ENCODE measurements around the gene ELMO1.

Gene ELMO1

DNA sequence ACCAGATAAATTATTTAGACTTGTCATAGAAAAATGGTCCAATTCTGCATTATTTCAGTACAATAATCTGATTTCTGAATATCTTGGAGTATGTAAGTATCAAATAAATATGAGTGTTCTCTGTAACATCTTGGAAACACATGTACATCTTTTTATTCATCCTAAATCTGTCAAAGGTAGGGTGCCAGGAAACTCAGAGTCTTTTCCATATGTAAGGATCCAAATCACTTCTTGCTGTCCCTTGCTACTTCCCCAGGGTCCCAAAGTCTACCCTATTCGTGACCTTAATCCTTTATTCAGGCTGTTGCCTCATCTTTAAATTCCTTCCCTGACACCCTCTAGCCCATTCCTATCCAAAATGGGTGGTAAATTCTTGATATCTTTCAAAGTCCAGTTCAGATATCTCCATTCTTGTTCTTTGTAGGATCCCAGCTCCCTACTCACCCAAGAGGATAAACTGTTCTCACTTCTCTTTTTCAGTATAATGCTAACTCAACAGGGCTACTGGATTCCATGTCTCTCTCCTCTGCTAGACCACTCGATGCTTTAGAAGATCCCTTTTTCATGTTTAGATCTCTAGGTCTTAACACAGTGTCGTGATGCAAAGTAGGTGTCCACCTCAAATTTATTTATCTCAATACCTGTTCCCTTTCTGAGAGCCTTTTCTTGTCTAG is 493.1 kb downstream of the ELMO1 start:
- TF ChIP-seq JUND (IDR thresholded peaks at IDR 0.05; ENCODE audit: low read depth): no peak
- in situ Hi-C loops (cut with HindIII; ENCODE audit: low pct_unique_long_range_greater_than_20kb, low sequenced_read_pairs): no loop called here

DNA sequence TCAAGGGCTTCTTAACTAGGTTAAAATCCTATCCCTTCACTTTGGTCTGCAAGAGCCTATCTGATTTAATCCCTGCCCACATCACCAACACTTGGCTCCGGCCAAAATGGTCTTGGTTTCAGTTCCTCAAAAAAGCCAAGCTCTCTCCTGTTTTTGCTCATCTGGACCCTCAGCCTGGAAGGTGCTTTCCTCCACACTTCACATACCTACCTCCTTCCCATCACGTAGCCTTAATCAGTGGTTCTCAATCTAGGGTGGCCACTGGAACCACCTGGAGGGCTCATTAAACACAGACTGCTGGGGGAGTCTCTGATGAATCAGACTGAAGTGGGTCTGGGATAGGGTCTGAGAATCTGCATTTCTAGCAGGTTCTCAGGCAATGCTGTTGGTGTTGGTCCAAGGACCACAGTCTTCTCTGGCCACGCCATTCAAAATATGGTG is 497.4 kb downstream of the ELMO1 start:
- in situ Hi-C loops (cut with HindIII; ENCODE audit: low pct_unique_long_range_greater_than_20kb, low sequenced_read_pairs): no loop called here
- no peak for DNase-seq (ENCODE audit: low read depth in 1 of 2, low spot score in 1 of 2)
- no peak for TF ChIP-seq JUND (IDR thresholded peaks at IDR 0.05; ENCODE audit: low read depth)

More for the DNA sequence above, 493.1 kb downstream of the ELMO1 start:
- DNase-seq (ENCODE audit: low read depth in 1 of 2, low spot score in 1 of 2): no peak

DNA sequence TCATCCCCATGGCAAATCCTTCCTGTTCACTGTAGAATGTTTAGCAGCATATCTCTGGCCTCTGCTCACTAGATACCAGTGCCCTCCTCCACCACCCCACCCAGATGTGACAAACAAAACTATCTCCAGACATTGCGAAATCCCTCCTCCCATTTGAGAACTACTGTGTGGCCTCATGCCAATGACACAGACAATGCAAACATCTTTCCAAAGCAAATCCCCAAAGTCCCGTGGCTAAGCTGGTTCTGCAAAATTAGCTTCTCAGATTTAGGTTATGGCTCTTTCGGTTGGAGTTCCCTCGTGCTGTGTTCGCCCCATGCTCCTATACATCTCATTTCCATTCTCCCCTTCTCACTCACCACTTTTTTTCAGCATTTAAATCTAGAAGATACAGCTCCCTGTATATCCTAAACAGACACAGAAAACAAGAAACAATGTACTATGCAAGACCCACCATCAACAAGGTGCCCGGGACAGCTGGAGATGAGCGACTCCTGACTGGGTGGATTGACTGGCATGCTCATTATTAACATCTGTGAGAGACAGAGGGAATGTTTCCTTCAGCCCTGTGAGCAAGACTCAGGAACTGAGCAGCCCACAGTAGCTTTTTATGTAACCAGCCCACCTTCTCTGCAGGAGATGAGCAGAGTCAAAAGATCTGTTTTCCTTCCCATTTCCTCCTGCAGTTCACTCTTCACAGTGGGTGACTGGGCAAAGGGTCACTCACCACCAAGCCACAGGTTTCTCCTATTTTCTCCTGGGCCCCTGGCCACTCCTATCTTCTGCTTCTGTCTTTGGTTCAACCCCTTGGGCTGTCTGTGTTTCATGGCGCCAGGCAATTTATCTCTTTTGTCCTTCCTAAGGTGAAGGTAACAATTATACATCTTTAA is 498.7 kb downstream of the ELMO1 start:
- no peak for TF ChIP-seq JUND (IDR thresholded peaks at IDR 0.05; ENCODE audit: low read depth)
- peak in 1 of 2 experiments; percentile 38 for DNase-seq (ENCODE audit: low read depth in 1 of 2, low spot score in 1 of 2)
- in situ Hi-C loops (cut with HindIII; ENCODE audit: low pct_unique_long_range_greater_than_20kb, low sequenced_read_pairs): no loop called here

DNA sequence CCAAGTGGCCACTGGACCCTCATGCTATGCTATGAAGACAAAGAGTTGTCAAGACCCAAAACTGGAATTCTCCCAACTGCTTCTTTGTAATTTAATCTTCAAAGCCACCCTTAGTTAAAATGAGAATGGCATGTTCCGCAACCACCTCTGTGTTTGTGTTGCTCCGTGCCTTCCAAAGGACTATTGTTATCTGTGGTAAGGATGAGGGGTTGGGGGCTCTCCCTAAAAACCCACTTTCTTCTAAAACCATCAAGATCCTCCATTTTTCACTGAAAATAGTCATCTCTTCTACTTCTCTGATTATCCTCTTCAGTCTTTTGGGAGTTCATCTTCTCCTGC is 502.3 kb downstream of the ELMO1 start:
- no peak for TF ChIP-seq JUND (IDR thresholded peaks at IDR 0.05; ENCODE audit: low read depth)
- in situ Hi-C loops (cut with HindIII; ENCODE audit: low pct_unique_long_range_greater_than_20kb, low sequenced_read_pairs): no loop called here
- no peak for DNase-seq (ENCODE audit: low read depth in 1 of 2, low spot score in 1 of 2)

DNA sequence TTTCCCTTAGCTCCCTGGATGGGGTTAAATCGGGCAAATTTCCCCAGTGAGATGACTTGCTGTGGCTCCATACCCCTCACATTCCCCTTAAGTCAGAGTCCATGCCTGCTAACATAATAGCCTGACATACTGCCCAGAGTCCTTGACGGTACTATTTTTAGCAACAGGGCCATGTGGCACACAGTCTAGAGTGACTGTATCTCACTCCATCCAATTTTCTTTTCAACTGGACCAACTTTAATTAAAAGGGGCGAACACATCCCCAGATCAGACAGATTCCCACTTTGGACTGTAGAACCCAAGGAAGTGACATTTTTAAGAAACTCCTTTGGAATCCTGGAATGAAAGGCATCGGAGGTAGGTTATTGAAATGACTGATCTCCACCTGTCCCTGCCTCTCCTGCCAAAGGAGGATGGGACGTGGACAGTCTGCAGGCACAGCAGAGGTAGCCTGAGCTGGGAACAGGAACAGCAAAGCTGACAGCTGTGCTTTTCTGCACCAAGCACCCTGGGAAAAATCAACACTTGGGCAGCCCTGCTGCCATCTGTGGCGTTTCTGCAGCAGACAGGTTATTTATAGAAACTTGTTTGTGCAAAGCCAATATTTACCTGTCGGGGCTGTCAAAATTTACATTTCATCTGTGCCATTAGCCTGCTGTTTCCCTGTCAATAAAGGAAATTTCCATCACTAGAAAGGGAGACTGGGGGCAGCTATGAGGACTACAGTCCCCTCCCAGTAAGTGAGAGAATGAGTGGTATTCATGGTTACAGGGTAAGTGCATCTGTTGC is 502.9 kb downstream of the ELMO1 start:
- no peak for TF ChIP-seq JUND (IDR thresholded peaks at IDR 0.05; ENCODE audit: low read depth)
- in situ Hi-C loops (cut with HindIII; ENCODE audit: low pct_unique_long_range_greater_than_20kb, low sequenced_read_pairs): no loop called here
- peak; percentile 35 to 90 for DNase-seq (ENCODE audit: low read depth in 1 of 2, low spot score in 1 of 2)

DNA sequence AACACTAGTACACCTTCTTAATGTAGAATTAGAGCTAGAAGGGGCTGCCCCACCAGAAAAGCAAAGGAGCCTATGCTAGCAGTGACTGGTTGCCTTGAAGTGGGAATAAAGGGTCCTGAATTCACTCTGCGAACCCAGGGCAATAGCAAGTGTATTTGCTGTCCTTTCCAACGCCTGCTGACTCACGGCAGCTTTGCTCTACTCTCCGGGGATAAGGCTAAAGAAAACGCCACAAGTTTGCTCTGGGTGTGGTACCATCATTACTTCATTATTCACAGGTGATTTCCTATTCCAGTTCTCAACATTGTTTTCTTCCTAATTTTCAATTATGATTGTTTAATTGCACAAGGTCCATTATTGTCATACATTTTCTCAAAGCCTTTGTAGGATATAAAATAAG is 503.8 kb downstream of the ELMO1 start:
- in situ Hi-C loops (cut with HindIII; ENCODE audit: low pct_unique_long_range_greater_than_20kb, low sequenced_read_pairs): no loop called here
- DNase-seq (ENCODE audit: low read depth in 1 of 2, low spot score in 1 of 2): no peak
- TF ChIP-seq JUND (IDR thresholded peaks at IDR 0.05; ENCODE audit: low read depth): no peak

DNA sequence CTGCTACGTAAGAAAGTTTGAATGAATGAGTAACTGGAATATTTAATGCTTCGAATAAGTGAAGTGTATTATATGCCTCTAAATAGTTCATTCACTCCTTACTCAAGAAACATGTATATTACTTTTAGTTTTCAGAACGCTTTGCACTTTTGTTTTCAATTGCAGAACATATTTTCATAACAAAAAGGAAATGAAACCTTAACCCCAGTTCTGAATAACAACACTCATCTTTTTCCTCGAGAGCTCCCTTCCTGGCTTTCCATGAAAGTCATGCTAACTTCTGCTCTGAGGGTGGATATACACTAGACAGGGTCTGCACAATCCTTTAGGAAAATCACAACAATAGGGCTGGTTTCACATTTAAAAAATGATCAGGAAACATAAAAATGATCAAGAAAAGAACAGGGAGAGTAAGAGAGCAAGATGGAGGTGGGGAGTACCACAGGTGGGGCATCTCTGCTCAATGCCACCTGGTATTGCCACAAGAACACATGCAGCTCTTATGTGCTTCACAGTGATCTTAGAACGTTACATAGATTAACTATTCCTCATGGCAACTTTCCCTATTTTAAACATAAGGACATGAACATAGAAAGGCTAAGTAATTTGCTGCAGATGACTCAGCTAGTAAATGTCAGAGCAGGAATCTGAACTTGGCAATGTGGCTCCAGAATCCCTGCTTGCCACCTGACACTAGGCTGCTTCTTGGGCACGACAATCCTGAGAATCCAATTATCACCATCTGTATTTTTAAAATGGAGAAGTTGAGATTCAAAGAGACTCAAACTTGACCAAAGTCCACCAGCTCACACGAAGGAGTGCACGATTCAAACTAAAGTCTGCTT is 504.9 kb downstream of the ELMO1 start:
- no peak for DNase-seq (ENCODE audit: low read depth in 1 of 2, low spot score in 1 of 2)

DNA sequence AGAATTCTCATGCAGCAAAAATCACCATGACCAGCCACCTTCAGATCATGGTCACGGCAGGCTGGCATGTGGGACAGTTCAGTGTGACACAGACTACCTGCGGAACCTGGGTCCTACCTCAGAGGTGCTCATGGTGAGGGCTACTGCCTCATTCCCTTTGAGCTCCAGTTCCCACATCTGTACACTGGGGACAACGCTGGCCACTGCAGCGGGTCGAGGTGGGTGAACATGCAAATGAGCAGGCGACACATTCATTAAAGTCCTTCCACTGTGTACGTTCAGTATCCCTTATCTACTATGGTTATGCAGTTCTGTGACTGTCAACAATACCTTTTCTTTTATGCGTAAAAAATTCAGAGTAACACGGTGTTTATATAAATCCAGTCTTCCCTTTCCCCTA is 505.7 kb downstream of the ELMO1 start:
- TF ChIP-seq JUND (IDR thresholded peaks at IDR 0.05; ENCODE audit: low read depth): no peak
- DNase-seq (ENCODE audit: low read depth in 1 of 2, low spot score in 1 of 2): no peak
- in situ Hi-C loops (cut with HindIII; ENCODE audit: low pct_unique_long_range_greater_than_20kb, low sequenced_read_pairs): no loop called here

More for the DNA sequence above, 504.9 kb downstream of the ELMO1 start:
- in situ Hi-C loops (cut with HindIII; ENCODE audit: low pct_unique_long_range_greater_than_20kb, low sequenced_read_pairs): no loop called here
- no peak for TF ChIP-seq JUND (IDR thresholded peaks at IDR 0.05; ENCODE audit: low read depth)

DNA sequence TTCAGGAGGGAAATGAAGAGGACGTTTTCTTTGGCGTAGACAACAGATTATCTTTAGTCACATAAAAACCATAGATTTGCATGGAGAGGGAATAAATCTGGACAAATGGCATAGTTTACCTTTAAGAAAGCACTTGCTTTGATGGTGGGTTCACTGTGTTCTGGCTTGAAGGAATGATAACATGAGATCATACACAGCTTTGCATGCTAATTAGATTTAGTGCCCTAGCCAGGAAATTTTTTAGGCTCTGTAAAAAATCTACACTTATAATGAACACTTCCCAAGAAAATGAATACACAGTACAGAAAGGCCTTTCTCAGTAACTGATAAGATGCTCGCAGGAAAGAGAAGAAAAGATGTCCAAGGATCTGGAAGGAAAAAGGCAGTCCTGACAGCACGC is 506.1 kb downstream of the ELMO1 start:
- no peak for TF ChIP-seq JUND (IDR thresholded peaks at IDR 0.05; ENCODE audit: low read depth)
- no peak for DNase-seq (ENCODE audit: low read depth in 1 of 2, low spot score in 1 of 2)
- in situ Hi-C loops (cut with HindIII; ENCODE audit: low pct_unique_long_range_greater_than_20kb, low sequenced_read_pairs): no loop called here

DNA sequence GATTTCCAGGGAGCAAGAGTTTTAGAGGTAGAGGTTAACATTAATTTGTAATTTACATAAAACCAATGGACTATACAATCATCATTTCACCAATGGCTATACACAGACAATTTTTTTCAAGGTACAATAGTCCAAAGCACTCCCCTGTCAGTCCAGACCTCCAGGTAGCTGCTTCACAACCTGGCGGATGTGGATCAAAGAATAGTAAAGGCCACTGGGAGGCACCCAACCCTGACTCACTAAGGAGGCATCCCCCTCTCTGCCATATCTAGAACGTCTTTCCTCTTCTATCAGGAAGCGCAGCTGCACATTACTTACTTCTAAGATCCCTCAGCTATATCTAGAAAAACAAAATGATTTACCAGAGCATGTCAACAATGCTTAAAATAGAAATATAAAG is 506.6 kb downstream of the ELMO1 start:
- in situ Hi-C loops (cut with HindIII; ENCODE audit: low pct_unique_long_range_greater_than_20kb, low sequenced_read_pairs): no loop called here
- no peak for DNase-seq (ENCODE audit: low read depth in 1 of 2, low spot score in 1 of 2)
- no peak for TF ChIP-seq JUND (IDR thresholded peaks at IDR 0.05; ENCODE audit: low read depth)

DNA sequence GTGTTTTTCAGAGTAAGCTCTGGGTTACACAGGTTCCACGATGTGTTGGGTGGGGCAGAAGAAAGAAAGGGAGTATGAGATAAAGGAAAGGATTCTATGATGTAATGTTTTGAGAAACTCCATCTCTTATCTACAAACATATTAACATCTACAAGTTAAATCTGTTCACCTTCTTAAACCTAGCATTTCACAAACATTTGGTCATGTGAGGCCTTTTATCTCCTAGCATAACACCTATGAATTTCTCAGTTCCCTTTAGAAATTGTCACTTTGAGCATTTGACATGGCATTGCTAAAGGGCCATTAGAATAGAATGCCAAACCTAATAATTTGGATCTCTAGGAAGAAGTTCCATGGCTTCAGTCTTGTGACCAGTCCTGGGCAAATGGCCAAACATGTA is 507.3 kb downstream of the ELMO1 start:
- in situ Hi-C loops (cut with HindIII; ENCODE audit: low pct_unique_long_range_greater_than_20kb, low sequenced_read_pairs): no loop called here
- DNase-seq (ENCODE audit: low read depth in 1 of 2, low spot score in 1 of 2): no peak
- no peak for TF ChIP-seq JUND (IDR thresholded peaks at IDR 0.05; ENCODE audit: low read depth)

DNA sequence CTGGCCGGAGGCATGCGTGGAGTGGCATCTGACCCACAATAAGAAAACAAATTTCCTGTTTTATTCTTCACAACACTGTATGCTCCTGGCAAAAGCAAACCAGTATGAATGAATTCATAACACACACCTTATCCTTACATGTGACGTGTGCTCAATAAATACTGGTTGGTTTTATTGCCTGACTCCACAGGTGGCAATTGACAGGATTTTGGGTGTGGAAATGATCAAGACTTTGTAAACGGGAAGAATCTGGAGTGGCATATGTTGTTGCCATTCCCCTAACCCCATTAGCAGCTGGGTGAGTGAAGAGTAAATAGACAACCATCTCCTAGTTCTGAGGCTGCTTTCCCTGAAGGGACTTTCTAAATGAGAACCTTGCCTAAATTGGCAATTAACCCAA is 508.8 kb downstream of the ELMO1 start:
- in situ Hi-C loops (cut with HindIII; ENCODE audit: low pct_unique_long_range_greater_than_20kb, low sequenced_read_pairs): no loop called here
- TF ChIP-seq JUND (IDR thresholded peaks at IDR 0.05; ENCODE audit: low read depth): no peak
- no peak for DNase-seq (ENCODE audit: low read depth in 1 of 2, low spot score in 1 of 2)
